ENCODE results near the gene SOCS6.

Gene SOCS6

DNA sequence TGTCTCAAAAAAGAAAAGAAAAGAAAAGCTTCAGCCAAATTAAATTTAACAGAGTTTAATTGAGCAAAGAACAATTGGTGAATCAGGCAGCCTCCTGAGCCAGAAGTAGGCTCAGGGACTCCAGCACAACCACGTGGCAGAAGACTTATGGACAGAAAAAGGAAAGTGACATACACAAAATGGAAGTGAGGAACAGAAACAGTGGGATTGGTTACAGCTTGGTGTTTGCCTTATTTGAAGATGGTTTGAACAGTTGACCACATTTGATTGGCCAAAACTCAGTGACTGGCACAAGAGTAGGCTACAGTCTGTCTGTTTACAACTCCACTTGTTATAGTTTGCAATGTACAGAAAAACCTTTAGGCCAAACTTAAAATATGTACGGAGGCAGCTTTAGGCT lies 83.1 kb downstream of the SOCS6 start:
- Histone ChIP-seq H2AFZ (ENCODE audit: low read depth, low read length) (no peak overlapping the region), H3K4me3 (ENCODE audit: low read depth in 1 of 2, low read length in 2 of 2) (no peak overlapping the region), H3K4me2 (ENCODE audit: insufficient read depth, low read length) (no peak overlapping the region), H3K9me3 (ENCODE audit: insufficient read depth, low read length, severe bottlenecking) (no peaks in the 10 kb centered on the region), H3K9ac (ENCODE audit: low read depth, low read length) (no peak overlapping the region), H3K36me3 (ENCODE audit: insufficient read depth, low read length) (no peaks in the 10 kb centered on the region), H3K79me2 (ENCODE audit: insufficient read depth, low read length) (no peaks in the 10 kb centered on the region), H3K4me1 (ENCODE audit: insufficient read depth, low read length) (no peaks in the 10 kb centered on the region), H4K20me1 (ENCODE audit: insufficient read depth, low read length) (no peaks in the 10 kb centered on the region), H3K27ac (ENCODE audit: low read length) (no peak overlapping the region), H3K27me3 (ENCODE audit: insufficient read depth, low read length, poor library complexity) (no peaks in the 10 kb centered on the region)
- TF ChIP-seq EZH2 (IDR thresholded peaks at IDR 0.05; ENCODE audit: borderline replicate concordance, low read depth, low read length, severe bottlenecking) = no peak
- TF ChIP-seq, protein P1, sequence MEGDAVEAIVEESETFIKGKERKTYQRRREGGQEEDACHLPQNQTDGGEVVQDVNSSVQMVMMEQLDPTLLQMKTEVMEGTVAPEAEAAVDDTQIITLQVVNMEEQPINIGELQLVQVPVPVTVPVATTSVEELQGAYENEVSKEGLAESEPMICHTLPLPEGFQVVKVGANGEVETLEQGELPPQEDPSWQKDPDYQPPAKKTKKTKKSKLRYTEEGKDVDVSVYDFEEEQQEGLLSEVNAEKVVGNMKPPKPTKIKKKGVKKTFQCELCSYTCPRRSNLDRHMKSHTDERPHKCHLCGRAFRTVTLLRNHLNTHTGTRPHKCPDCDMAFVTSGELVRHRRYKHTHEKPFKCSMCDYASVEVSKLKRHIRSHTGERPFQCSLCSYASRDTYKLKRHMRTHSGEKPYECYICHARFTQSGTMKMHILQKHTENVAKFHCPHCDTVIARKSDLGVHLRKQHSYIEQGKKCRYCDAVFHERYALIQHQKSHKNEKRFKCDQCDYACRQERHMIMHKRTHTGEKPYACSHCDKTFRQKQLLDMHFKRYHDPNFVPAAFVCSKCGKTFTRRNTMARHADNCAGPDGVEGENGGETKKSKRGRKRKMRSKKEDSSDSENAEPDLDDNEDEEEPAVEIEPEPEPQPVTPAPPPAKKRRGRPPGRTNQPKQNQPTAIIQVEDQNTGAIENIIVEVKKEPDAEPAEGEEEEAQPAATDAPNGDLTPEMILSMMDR (IDR thresholded peaks at IDR 0.05; ENCODE audit: borderline replicate concordance, extremely low read depth, low read length, poor library complexity, severe bottlenecking) = no peak
- no peak for DNase-seq
- ATAC-seq (ENCODE audit: insufficient read depth, low read depth) = no peak

DNA sequence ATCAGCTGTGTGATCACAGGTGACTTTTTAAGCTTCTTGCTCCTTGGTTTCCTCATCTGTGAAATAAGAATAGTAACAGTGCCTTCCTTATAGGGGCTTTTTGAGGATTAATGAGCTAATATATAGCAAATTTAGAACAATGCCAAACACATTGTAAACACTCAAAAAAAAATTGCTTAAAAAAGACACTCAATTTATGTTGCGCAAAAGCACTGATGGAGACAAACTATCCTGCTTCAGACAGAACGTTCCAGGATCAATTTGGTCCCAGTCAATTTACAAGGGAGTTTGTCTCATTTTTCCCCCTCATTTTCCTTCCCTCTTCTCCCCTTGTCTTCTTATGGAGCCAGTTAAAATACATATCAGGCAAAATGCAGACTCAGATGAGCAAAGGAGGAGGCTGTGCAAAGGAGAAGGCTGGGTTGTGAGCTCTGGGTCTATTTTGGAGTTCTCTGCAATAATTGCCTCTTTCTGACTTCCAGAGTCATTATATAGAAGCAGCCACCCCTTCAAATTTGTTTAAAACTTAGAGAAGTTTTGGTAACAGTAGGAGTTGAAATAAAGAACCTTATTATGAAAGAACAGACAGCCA lies 83.7 kb downstream of the SOCS6 start:
- Histone ChIP-seq H3K27ac (ENCODE audit: low read length) (no peak overlapping the region), H4K20me1 (ENCODE audit: insufficient read depth, low read length) (no peaks in the 10 kb centered on the region), H2AFZ (ENCODE audit: low read depth, low read length) (no peak overlapping the region), H3K4me3 (ENCODE audit: low read depth in 1 of 2, low read length in 2 of 2) (no peak overlapping the region), H3K4me1 (ENCODE audit: insufficient read depth, low read length) (no peaks in the 10 kb centered on the region), H3K9ac (ENCODE audit: low read depth, low read length) (no peak overlapping the region), H3K9me3 (ENCODE audit: insufficient read depth, low read length, severe bottlenecking) (no peaks in the 10 kb centered on the region), H3K27me3 (ENCODE audit: insufficient read depth, low read length, poor library complexity) (no peaks in the 10 kb centered on the region), H3K79me2 (ENCODE audit: insufficient read depth, low read length) (no peaks in the 10 kb centered on the region), H3K36me3 (ENCODE audit: insufficient read depth, low read length) (no peaks in the 10 kb centered on the region), H3K4me2 (ENCODE audit: insufficient read depth, low read length) (no peak overlapping the region)
- ATAC-seq (ENCODE audit: insufficient read depth, low read depth) = no peak
- TF ChIP-seq EZH2 (IDR thresholded peaks at IDR 0.05; ENCODE audit: borderline replicate concordance, low read depth, low read length, severe bottlenecking) = no peak
- TF ChIP-seq, protein P1 (IDR thresholded peaks at IDR 0.05; ENCODE audit: borderline replicate concordance, extremely low read depth, low read length, poor library complexity, severe bottlenecking) = no peak
- DNase-seq = no peak

DNA sequence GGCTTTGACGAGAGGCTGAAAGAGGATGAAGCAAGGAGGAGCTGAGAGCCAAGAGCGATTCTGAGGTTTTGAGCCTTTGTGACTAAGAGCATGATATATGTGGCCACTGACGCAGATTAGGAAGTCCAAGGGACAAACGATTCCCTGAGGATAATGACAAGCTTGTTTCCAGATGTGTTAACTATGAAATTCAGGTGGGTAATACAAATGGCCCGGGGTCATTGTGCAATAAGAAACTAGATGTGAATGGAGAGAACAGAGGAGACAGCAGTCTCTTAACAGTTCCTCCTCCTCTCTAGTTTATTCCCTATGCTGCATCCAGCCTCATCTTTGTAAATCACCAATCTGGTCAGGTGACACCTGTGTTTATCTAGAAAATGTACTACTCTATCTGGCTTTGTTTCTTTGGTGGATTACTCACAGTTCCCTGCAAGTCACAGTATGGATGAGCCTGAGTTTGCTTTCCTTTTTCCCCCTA lies 84.2 kb downstream of the SOCS6 start:
- TF ChIP-seq EZH2 (IDR thresholded peaks at IDR 0.05; ENCODE audit: borderline replicate concordance, low read depth, low read length, severe bottlenecking) = no peak
- TF ChIP-seq, protein P1 (IDR thresholded peaks at IDR 0.05; ENCODE audit: borderline replicate concordance, extremely low read depth, low read length, poor library complexity, severe bottlenecking) = no peak
- ATAC-seq (ENCODE audit: insufficient read depth, low read depth) (no peak), DNase-seq (no peak)
- Histone ChIP-seq H3K4me1 (ENCODE audit: insufficient read depth, low read length) (no peaks in the 10 kb centered on the region), H3K36me3 (ENCODE audit: insufficient read depth, low read length) (no peaks in the 10 kb centered on the region), H3K4me3 (ENCODE audit: low read depth in 1 of 2, low read length in 2 of 2) (no peak overlapping the region), H3K27me3 (ENCODE audit: insufficient read depth, low read length, poor library complexity) (no peaks in the 10 kb centered on the region), H3K9ac (ENCODE audit: low read depth, low read length) (no peak overlapping the region), H3K4me2 (ENCODE audit: insufficient read depth, low read length) (no peak overlapping the region), H3K79me2 (ENCODE audit: insufficient read depth, low read length) (no peaks in the 10 kb centered on the region), H2AFZ (ENCODE audit: low read depth, low read length) (no peak overlapping the region), H3K27ac (ENCODE audit: low read length) (no peak overlapping the region), H4K20me1 (ENCODE audit: insufficient read depth, low read length) (no peaks in the 10 kb centered on the region), H3K9me3 (ENCODE audit: insufficient read depth, low read length, severe bottlenecking) (no peaks in the 10 kb centered on the region)

All from DND-41 (cell line).